Stimulated activated CD4-positive, alpha-beta T cell treated with anti-CD3 and anti-CD28 coated beads, TNF-alpha, amount 100 ng/mL, for 24 hours (primary cell): ENCODE measurements around the gene XIST.
"Not testable (repeated sequence)": the region's sequence is repeated elsewhere in the genome, so short reads cannot be mapped to it uniquely, and the experiment has no call there.

ENCODE experiments used
- DNase-seq, 3 experiments: peaks; one replicate each; pipeline ENCODE4 v3.0.0-alpha.2; 2020; ENCODE audit warnings: low read depth in 3 of 3

Gene XIST

GRCh38 chrX:73839152-73839551 is 13.4 kb downstream of the XIST start:
- no peak for DNase-seq

DNA sequence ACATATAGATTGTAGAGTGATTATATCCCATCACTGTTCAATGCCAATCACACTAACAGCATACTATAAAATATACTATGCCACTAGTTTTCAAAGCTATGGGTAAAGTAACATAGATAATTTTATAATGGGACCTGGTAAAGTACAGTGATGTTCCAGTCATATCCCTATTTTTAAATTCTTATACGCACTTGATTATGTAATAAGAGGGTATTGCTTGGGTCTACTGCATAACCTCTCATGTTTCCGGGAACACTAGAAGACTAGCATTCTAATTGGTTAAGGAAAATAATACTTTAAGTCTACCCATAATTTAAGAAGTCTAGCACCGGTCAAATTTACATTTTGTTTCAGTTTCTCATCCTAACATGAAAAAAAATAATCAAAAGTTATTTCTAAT is 14.4 kb downstream of the XIST start:
- no peak for DNase-seq

- DNase-seq: no peak
These were observed 15.5 kb downstream of the XIST start for GRCh38 chrX:73836956-73837477.

DNA sequence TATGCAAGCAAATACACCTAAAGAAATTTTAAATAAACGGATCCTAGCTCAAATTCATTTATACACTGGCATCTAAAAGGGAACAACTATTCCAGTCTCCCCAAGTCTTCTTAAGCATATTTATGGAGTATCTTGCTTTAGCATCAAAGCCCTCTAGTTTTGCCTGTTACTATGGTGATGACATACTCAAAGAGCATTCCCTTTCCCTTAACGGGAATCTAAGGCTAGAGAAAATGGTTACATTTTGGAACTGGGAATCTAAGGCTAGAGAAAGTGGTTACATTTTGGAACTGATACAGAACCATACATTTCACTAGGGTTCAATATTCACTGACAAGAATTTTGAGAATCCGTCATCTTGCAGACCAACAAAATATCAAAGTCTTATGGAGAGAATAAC is 18.3 kb downstream of the XIST start:
- DNase-seq: no peak

DNA sequence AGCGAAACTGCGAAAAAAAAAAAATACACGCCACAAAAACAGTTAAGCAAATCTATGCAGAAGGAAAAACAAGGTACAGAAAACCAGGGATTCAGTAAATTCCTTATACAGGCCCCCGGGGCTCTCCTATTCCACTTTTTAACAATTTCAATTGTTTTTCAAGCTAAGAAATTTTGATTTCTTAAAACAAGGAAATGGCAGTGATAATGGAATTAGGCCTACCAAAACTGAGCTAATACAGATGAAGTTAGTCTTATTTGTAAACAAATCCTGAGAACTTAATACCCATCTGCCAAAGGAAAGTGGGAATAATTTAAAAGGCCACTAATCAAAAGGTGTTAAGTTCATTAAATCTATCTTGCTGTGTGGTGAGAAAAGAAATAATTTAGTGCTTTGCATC is 20.2 kb downstream of the XIST start:
- DNase-seq: no peak

DNA sequence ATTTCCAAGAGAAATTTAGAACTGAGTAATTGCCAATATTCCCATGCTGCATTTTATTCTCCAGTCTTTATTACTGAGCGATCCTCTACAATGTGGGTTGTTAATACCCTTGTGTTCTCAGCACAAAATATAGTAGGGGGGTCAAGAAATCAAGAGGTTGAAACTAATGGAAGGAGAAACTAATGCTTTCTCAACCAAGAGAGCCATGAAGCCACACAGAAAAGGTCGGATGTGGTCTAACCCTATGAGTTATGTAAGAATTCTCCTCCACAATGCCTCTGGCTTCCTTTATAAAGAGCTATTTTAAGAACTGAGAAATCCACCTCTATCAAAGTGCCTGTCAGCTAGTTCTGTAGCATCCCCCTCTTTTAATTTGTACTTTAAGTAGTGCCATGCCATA is 21.0 kb downstream of the XIST start:
- no peak for DNase-seq

DNA sequence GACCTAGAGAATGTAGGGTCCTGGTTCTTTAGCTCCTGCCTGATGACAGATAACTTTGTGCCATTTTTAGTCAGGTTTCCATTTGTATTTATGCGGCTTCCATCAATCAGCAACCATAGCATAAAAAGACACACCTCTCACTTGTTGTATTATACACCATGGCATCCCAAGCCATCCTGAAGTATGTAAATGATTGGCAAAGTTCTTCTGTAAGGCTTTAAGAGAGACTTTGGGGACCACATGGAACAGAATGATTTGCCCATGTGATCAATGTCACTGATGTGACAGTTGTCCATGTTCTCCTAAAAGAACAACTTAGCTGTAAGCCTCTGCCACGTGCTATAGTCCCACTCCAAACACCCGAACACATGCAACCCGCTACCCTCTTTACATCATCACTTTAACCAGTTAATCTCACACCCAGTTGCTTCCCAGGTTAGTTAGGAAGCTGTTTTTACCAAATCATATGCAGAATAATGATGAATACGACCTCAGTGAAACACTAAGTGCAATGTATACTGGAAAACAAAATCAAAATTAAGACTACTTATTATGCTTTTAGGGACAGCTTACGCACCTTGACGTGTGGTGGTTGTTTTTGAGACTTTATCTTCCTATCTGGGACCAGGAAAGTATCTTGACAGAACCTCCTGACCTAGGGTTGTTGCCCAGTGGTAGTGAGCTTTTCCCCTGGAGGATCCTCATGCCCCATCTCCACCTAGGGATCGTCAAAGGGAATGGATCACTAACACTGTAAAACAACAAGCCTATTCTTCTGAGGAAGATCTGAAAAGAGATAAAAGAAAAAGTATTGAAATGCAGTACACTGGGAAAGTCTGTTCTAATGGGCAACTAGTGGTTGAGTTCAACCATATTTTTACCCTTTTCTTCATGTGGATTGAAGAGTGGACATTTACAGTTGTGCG is 21.8 kb downstream of the XIST start:
- no peak for DNase-seq

GRCh38 chrX:73829890-73830466 is 22.5 kb downstream of the XIST start:
- no peak for DNase-seq

DNA sequence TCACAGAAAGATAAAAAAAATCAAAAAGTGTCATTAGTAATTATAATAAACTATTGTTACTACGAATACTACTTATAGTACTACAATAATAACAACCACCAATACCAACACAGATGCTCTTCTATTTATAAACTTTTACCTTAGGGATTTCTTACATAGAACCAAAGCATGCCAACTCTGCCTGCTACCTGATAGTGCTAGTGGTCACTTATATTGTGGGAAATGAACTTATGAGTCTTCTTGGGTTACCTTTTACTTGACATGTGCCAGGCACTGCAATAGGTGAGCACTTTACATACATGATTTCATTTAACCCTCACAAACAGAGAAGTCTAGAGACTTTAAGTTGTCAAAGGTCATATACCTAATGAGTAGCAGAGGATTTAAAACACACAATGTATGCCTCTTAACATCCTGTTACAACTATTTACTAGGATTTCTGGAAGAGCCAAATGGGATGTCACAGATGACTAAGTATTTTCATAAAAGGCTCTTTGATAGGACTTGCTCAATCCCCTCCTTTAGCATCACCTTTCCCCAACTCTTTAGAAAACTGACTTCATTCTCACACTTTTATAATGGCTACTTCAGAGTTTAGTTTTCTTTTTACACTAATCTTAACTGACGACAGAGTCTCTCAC is 24.3 kb downstream of the XIST start:
- no peak for DNase-seq

DNA sequence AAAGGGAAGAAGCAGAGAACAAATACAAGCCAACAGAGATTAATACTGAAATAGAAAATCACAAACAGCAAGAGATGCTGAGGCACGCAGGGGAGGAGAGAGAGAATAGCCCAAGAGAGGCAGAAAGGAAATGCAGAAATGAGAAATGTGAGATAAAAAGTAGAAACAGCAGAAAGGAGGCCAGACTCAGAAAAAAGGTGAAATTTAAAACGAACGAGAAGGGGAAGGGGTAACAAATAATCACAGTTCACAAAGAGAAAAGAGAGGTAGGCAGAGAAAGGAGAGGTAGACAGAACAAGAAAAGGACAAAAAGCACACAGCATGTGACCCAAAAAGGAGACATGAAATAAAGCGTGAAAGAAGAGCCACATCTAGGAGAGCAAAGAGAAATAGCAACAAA is 25.1 kb downstream of the XIST start:
- DNase-seq: no peak

- DNase-seq: no peak
These were observed 25.5 kb downstream of the XIST start for GRCh38 chrX:73826996-73827395.

- DNase-seq: no peak
These were observed 26.9 kb downstream of the XIST start for GRCh38 chrX:73825569-73825968.

DNA sequence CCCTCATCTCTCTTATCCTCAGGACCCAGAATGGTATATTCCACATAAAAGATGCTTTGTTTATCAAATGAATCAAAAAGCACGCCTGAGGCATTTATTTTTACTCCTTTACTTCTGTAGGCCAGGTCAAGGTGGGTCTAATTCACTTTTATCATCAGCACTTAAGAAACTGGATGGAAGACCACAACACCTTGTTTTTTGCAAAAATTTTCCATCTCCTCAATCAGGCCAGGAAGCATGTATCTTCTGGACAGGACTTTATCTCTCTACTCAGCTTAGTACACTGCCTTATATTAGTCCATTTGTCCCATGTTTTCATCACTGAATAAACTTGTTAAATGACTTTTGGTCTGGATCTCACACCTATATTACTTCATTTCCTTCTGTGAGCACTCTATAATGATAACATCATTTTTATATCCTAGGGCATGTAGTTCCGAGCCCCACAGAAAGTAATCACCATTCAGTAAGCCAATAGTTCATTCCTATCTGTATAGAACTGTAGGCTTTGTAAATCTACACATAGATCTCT is 29.0 kb downstream of the XIST start:
- no peak for DNase-seq

DNA sequence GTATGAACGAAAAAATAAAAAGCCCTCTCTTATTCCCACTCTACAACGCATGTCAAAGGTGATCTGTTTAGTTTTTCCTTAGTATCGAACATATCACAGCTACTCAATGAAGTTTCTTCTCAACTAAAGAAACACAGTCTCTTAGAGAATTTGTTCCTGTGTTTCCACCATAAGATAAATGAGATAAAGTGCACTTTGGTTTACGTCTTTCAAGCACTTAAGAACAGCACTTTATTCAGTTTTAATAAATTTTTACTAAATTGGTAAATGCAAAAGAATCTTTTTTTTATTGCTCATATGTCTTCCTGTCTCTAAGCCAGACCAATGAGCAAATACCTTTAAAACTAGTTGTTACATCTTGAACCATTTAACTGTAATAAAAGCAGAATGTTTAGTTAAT is 29.7 kb downstream of the XIST start:
- DNase-seq: no peak

GRCh38 chrX:73821921-73822559 is 30.5 kb downstream of the XIST start:
- DNase-seq: no peak

DNA sequence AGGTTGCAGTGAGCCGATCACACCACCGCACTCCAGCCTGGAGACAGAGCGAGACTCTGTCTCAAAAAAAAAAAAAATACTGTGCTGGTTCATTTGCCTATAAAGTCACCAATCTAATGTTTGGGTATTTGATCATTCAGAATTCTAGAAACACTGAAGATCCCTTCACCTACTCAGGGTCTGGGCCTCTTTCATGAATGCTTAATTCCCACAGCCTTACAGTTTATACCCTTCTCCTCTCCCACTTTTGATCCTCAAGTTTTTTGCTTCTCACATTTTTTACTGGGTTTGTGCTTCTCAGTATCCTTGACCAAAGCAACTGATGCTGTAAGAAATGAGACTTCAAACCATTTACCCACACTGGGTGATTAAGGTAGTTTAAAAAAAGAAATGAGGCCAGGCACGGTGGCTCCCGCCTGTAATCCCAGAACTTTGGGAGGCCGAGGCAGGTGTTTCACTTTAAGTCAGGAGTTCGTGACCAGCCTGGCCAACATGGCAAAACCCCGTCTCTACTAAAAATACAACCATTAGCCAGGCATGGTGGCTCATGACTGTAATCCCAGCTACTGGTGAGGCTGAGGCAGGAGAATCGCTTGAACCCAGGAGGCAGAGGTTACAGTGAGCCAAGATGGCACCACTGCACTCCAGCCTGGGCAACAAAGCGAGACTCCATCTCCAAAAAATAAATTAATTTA is 32.5 kb downstream of the XIST start:
- DNase-seq: not testable (repeated sequence)

DNA sequence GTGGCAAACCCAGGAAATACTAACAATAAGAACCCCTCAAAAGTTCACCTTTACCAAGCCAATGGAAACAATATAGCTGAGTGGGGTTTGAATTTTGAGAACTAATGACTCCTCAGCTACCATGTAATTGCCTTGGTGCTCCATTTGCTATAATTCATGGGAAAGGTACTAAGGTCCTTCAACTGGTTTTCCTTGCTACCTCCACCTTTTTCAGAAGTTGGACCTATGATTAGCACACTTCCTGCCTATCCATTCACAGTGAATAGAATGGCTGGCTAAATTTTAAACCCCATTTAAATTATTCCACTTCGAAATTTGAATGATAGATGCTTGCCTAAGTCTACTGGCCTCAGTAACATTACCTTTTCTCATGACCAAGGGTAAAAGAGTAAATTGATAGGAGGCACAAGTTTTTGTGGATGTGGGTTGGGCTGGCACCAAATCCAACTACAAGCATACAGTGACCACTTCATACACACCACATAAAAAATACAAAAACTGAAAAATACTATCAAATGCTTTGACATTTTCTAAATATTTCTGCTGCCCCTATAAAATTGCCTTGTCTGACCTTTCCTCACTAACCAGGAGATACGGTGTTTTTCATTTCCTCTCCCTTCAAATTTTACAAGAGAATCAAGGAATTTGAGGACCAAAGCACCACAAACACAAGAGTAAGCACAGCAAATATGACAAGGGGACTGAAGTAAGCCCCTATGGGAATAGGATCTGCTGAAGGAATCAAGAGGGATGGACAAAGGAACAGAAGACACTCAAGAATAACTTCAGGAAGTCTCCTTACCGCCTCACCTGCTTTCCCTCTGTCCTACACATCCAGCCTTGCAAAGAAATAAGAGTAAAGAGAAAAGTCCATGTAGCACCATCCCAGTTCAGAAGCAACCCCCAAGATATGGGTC is 34.1 kb downstream of the XIST start:
- DNase-seq: no peak

- no peak for DNase-seq
These were observed 34.9 kb downstream of the XIST start for GRCh38 chrX:73817393-73818199.

DNA sequence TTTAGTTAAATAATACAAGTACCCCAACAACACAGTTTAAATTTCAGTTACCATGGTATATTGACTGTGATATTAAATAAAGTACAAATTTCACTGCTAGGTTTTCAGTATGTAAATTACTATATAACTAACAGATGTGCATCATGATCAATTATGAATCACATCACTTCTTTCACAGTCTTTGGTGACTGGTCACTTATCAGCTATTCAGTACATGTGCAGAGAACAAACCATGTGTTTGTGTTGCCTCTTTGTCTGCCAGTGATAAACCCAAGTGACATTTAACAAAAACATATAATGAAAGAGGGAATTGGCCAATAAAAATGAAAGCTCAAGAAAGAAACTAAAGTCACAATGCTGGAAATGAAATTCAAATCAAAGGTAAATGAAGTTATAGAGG is 40.3 kb downstream of the XIST start:
- no peak for DNase-seq
